Endodermal cell (in vitro differentiated cells): ENCODE data around the gene RARG. TPM values are rescaled to one million over a fixed set of nuclear protein-coding genes. Genes with fewer than 3 reads are reported as not detected.

Experiments used
- DNase-seq: peaks from one replicate; pipeline ENCODE4 v3.0.0-alpha.2; 2017
- H3K27ac ChIP-seq: 2 replicates; pipeline ENCODE4 v1.5.1; 2013; ENCODE audit warnings: mild to moderate bottlenecking, low read depth, low read length, moderate library complexity
- H3K27me3 ChIP-seq: 2 replicates; pipeline ENCODE4 v1.6.1; 2013; ENCODE audit warnings: mild to moderate bottlenecking, low read length, moderate library complexity; ENCODE audit not compliant: insufficient read depth, control insufficient read depth, poor library complexity, severe bottlenecking
- H3K36me3 ChIP-seq: 2 replicates; pipeline ENCODE4 v1.7.0; 2013; ENCODE audit warnings: mild to moderate bottlenecking, low read length, moderate library complexity; ENCODE audit not compliant: control insufficient read depth, insufficient read depth
- H3K4me1 ChIP-seq: one replicate; pipeline ENCODE4 v1.7.0; 2013; ENCODE audit warnings: low read length; ENCODE audit not compliant: control insufficient read depth, insufficient read depth
- H3K4me3 ChIP-seq: 2 replicates; pipeline ENCODE4 v1.5.1; 2013; ENCODE audit warnings: mild to moderate bottlenecking, low read length, moderate library complexity
- H3K9ac ChIP-seq: 2 replicates; pipeline ENCODE4 v1.6.1; 2013; ENCODE audit warnings: mild to moderate bottlenecking, low read length, moderate library complexity; ENCODE audit not compliant: poor library complexity, severe bottlenecking; ENCODE audit errors: extremely low read depth
- H3K9me3 ChIP-seq: 2 replicates; pipeline ENCODE4 v1.6.1; 2013; ENCODE audit warnings: mild to moderate bottlenecking, low read length, moderate library complexity; ENCODE audit not compliant: control insufficient read depth
- H3K27ac Mint-ChIP-seq: 2 replicates; pipeline ENCODE4 v1.8.0; 2020; ENCODE audit warnings: mixed read lengths
- H3K27me3 Mint-ChIP-seq: 2 replicates; pipeline ENCODE4 v1.8.0; 2021; ENCODE audit warnings: mild to moderate bottlenecking, mixed read lengths; ENCODE audit not compliant: insufficient read depth
- H3K36me3 Mint-ChIP-seq: 2 replicates; pipeline ENCODE4 v1.8.0; 2020; ENCODE audit warnings: low read depth, mixed read lengths
- H3K4me1 Mint-ChIP-seq: 2 replicates; pipeline ENCODE4 v1.8.0; 2020; ENCODE audit warnings: mixed read lengths
- H3K4me3 Mint-ChIP-seq: 2 replicates; pipeline ENCODE4 v1.8.0; 2020; ENCODE audit warnings: mild to moderate bottlenecking, moderate library complexity, mixed read lengths
- H3K9me3 Mint-ChIP-seq: 2 replicates; pipeline ENCODE4 v1.8.0; 2020; ENCODE audit warnings: mild to moderate bottlenecking, mixed read lengths
- CTCF ChIP-seq: fragments of 200-600 bp; sonication (generic); conservative IDR thresholded peaks from 2 replicates; pipeline ENCODE4 v1.5.0; 2021; ENCODE audit warnings: antibody characterized with exemption, mild to moderate bottlenecking
- WGBS, 2 experiments: methylation state at CpG; one replicate each; pipeline versions ENCODE4 v1.1.5 to v1.1.7; 2013; ENCODE audit warnings: missing lambda C conversion rate in 2 of 2, mixed read lengths in 1 of 2; ENCODE audit not compliant: insufficient coverage in 1 of 2, insufficient read length in 1 of 2; 5-methylcytosine and 5-hydroxymethylcytosine counted together
- total RNA-seq, 2 donors: library from RNA; stranded (reverse); fragmentation: NEBNext Ultra II Directional in 1 of 2; extraction: Animal tissue kit (Norgen Biotek cat#: 25700) in 1 of 2; gene quantifications; 2 replicates in 1 of 2; 3 replicates in 1 of 2; pipeline ENCODE4 v1.2.1, GENCODE V29; 2021

The RARG gene
- total RNA-seq, 2 donors from 2014 or later, result 19.5 to 26.8 TPM

- Mint-ChIP-seq H3K27ac (no peak overlapping the region), H3K36me3 (peaks cover 33% of the 10 kb centered on the region), H3K4me1 (peaks cover 3% of the 10 kb centered on the region), H3K9me3 (no peaks in the 10 kb centered on the region), H3K27me3 (peaks cover 37% of the 10 kb centered on the region), H3K4me3 (no peak overlapping the region)
- no peak for TF ChIP-seq CTCF
- DNase-seq, result peak; percentile 40
- Histone ChIP-seq H3K36me3 (peaks cover 34% of the 10 kb centered on the region), H3K9ac (no peak overlapping the region), H3K27me3 (peaks cover 15% of the 10 kb centered on the region), H3K9me3 (no peaks in the 10 kb centered on the region), H3K27ac (no peak overlapping the region), H3K4me1 (no peaks in the 10 kb centered on the region), H3K4me3 (no peak overlapping the region)
- 94 to 97% methylated on average over 6 to 11 of the region's 11 CpGs for WGBS, 2 experiments
These were observed 40.7 kb downstream of the RARG start for GRCh38 chr12:53191096-53191884.

GRCh38 chr12:53190108-53190729 lies 41.8 kb downstream of the RARG start:
- 42 to 52% methylated on average over 5 to 14 of the region's 14 CpGs for WGBS, 2 experiments

More at GRCh38 chr12:53190108-53190729, 41.8 kb downstream of the RARG start:
- Mint-ChIP-seq H3K9me3 (no peaks in the 10 kb centered on the region), H3K27me3 (peaks cover 26% of the 10 kb centered on the region), H3K27ac (no peak overlapping the region), H3K4me3 (no peak overlapping the region), H3K36me3 (peaks cover 43% of the 10 kb centered on the region), H3K4me1 (peaks cover 3% of the 10 kb centered on the region)
- Histone ChIP-seq H3K4me3 (no peak overlapping the region), H3K4me1 (no peaks in the 10 kb centered on the region), H3K9ac (no peak overlapping the region), H3K27me3 (peaks cover 7% of the 10 kb centered on the region), H3K27ac (no peak overlapping the region), H3K9me3 (no peaks in the 10 kb centered on the region), H3K36me3 (peaks cover 44% of the 10 kb centered on the region)
- peak; percentile 95 for TF ChIP-seq CTCF
- peak; percentile 95 for DNase-seq
